ENCODE data around the gene CD74. TPM values are rescaled to one million over a fixed set of nuclear protein-coding genes. Genes with fewer than 3 reads are reported as not detected.

Gene CD74
- total and polyA plus RNA-seq, 4 donors = 176 to 327 (median 257) TPM

- peaks cover 0 to 10% (median 7%) of the 10 kb centered on the region in 4 donors for H3K4me1 ChIP-seq (ENCODE audit: control insufficient read depth in 4 of 4, insufficient read depth in 4 of 4, low read length in 3 of 4)
- TF ChIP-seq RAD21 (IDR thresholded peaks at IDR 0.05) = no peak
- no peak for TF ChIP-seq REST (IDR thresholded peaks at IDR 0.05)
- H3K4me3 ChIP-seq (ENCODE audit: low read depth in 1 of 3, low read length in 3 of 3) = no peak overlapping the region
- H3K9me3 ChIP-seq (ENCODE audit: control insufficient read depth in 4 of 4, low read length in 3 of 4) = no peaks in the 10 kb centered on the region
- no peak overlapping the region for H3K9ac ChIP-seq (ENCODE audit: low read depth in 1 of 2, low read length in 2 of 2)
- peaks cover 17 to 52% (median 51%) of the 10 kb centered on the region in 4 donors for H3K36me3 ChIP-seq (ENCODE audit: control insufficient read depth in 4 of 4, insufficient read depth in 3 of 4, low read depth in 1 of 4, low read length in 3 of 4)
- 87% methylated on average over 15 of the region's 15 CpGs for whole genome bisulfite sequencing
- DNase-seq (ENCODE audit: low spot score) = no peak
- H3K27ac ChIP-seq (ENCODE audit: low read depth in 1 of 2, low read length in 2 of 2) = no peak overlapping the region
- no peaks in the 10 kb centered on the region for H3K27me3 ChIP-seq (ENCODE audit: control insufficient read depth in 4 of 4, insufficient read depth in 4 of 4, low read length in 3 of 4)
Observed at GRCh38 chr5:150443242-150444075, 30.7 kb upstream of the CD74 start.

GRCh38 chr5:150442699-150443080, 30.0 kb upstream of the CD74 start:
- Histone ChIP-seq H3K9me3 (ENCODE audit: control insufficient read depth in 4 of 4, low read length in 3 of 4) (no peaks in the 10 kb centered on the region), H3K4me1 (ENCODE audit: control insufficient read depth in 4 of 4, insufficient read depth in 4 of 4, low read length in 3 of 4) (peaks cover 0 to 2% (median under 1%) of the 10 kb centered on the region in 4 donors), H3K4me3 (ENCODE audit: low read depth in 1 of 3, low read length in 3 of 3) (no peak overlapping the region), H3K9ac (ENCODE audit: low read depth in 1 of 2, low read length in 2 of 2) (no peak overlapping the region), H3K27me3 (ENCODE audit: control insufficient read depth in 4 of 4, insufficient read depth in 4 of 4, low read length in 3 of 4) (no peaks in the 10 kb centered on the region), H3K36me3 (ENCODE audit: control insufficient read depth in 4 of 4, insufficient read depth in 3 of 4, low read depth in 1 of 4, low read length in 3 of 4) (peaks cover 17 to 51% (median 48%) of the 10 kb centered on the region in 4 donors), H3K27ac (ENCODE audit: low read depth in 1 of 2, low read length in 2 of 2) (no peak overlapping the region)
- TF ChIP-seq EGR1 (IDR thresholded peaks at IDR 0.05; ENCODE audit: low read depth in 2 of 2) (no peak), NR2F2 (IDR thresholded peaks at IDR 0.05) (no peak), RAD21 (IDR thresholded peaks at IDR 0.05) (no peak), MAX (IDR thresholded peaks at IDR 0.05) (no peak), HNF4G (IDR thresholded peaks at IDR 0.05) (no peak), FOXA2 (IDR thresholded peaks at IDR 0.05) (no peak), RXRA (IDR thresholded peaks at IDR 0.05) (no peak)
- DNase-seq (ENCODE audit: low spot score) = no peak
- 83% methylated on average over 6 of the region's 6 CpGs for WGBS

GRCh38 chr5:150441813-150442698, 29.3 kb upstream of the CD74 start:
- H3K4me1 ChIP-seq (ENCODE audit: control insufficient read depth in 4 of 4, insufficient read depth in 4 of 4, low read length in 3 of 4) = no peaks in the 10 kb centered on the region
- no peak for DNase-seq (ENCODE audit: low spot score)
- H3K9ac ChIP-seq (ENCODE audit: low read depth in 1 of 2, low read length in 2 of 2) = no peak overlapping the region
- TF ChIP-seq YY1 (IDR thresholded peaks at IDR 0.05) (no peak), FOXA1 (IDR thresholded peaks at IDR 0.05) (no peak), EGR1 (IDR thresholded peaks at IDR 0.05; ENCODE audit: low read depth in 2 of 2) (no peak), ATF3 (IDR thresholded peaks at IDR 0.05) (no peak), MAX (IDR thresholded peaks at IDR 0.05) (no peak), HNF4G (IDR thresholded peaks at IDR 0.05) (no peak), RAD21 (IDR thresholded peaks at IDR 0.05) (no peak), HNF4A (conservative IDR thresholded peaks at IDR 0.05) (no peak), REST (IDR thresholded peaks at IDR 0.05) (no peak), SP1 (IDR thresholded peaks at IDR 0.05) (no peak), ZBTB33 (IDR thresholded peaks at IDR 0.05) (no peak)
- WGBS = 71% methylated on average over 18 of the region's 18 CpGs
- H3K27ac ChIP-seq (ENCODE audit: low read depth in 1 of 2, low read length in 2 of 2) = no peak overlapping the region
- no peaks in the 10 kb centered on the region for H3K9me3 ChIP-seq (ENCODE audit: control insufficient read depth in 4 of 4, low read length in 3 of 4)
- H3K4me3 ChIP-seq (ENCODE audit: low read depth in 1 of 3, low read length in 3 of 3) = no peak overlapping the region
- H3K36me3 ChIP-seq (ENCODE audit: control insufficient read depth in 4 of 4, insufficient read depth in 3 of 4, low read depth in 1 of 4, low read length in 3 of 4) = peaks cover 17 to 44% (median 42%) of the 10 kb centered on the region in 4 donors
- no peaks in the 10 kb centered on the region for H3K27me3 ChIP-seq (ENCODE audit: control insufficient read depth in 4 of 4, insufficient read depth in 4 of 4, low read length in 3 of 4)
